GM04503 (cell line): ENCODE results near the gene PDZD2.

Experiments
- DNase-seq: peaks from one replicate; pipeline ENCODE4 v3.0.0-alpha.2; 2012; ENCODE audit warnings: low read depth

The PDZD2 gene

DNA sequence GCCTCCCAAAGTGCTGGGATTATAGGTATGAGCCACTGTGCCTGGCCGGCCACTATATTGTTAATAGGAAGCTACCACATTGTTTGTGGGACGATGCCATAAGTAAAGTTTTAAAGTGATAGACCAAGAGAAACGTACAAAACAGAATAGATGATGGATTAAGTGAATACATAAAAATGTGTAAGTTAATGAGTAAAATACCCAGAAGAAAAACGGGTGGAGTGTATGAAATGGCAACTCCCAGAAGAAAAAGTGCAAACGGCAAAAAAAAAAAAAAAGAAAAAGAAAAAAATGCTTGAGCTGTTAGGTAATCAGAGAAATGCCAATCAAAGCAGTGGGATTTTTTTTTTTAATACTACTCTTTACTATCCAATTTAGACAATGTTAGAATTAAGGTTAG lies 246.0 kb downstream of the PDZD2 start:
- DNase-seq = no peak

GRCh38 chr5:31886206-31886605 lies 247.3 kb downstream of the PDZD2 start:
- no peak for DNase-seq

- DNase-seq = no peak
These were observed 248.6 kb downstream of the PDZD2 start for GRCh38 chr5:31887556-31887955.

DNA sequence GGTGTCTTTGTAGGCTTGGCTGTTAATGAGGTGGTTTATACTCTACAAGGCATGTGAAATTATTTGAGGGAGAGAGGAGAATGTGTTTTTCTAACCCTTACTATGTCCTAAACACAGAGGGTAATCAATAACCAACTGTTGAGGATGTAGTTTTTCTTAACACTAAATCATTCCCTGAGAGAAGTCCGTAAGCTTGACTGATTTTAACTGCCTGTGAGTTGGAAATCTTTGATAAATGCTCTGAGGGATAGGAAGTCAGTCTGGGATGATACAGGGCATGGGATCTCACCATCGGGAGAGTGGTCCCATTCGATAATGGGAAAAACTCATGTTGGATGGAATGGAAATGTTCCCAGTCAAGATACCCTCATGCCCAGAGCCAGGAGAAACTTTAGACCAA lies 249.6 kb downstream of the PDZD2 start:
- no peak for DNase-seq

DNA sequence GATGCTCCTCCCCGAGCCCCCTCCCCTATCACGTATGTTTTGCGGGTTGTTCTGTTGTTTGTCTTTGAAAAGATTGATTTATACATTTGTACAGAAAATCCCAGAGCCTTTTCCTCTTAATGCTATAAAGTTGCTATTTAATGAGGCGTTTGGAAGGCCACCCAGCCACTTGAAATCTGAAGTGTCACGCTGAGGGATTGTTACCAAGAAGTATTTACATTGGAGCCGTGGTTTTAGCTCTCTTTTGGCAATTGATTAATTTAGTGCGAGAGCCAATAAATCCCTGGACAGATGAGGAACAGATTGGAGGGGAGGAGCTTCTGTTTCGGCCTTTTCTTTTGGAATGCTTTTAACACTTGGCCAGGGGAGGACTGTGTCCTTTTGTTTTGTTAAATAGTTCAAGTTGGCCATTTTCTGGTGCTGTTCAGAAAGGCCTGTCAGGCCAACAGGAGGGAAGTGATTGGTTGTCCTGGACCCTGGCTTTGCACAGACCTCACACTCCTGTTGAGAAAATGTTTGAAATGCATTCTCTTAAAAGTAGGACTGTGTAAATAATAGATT lies 250.2 kb downstream of the PDZD2 start:
- DNase-seq = no peak

DNA sequence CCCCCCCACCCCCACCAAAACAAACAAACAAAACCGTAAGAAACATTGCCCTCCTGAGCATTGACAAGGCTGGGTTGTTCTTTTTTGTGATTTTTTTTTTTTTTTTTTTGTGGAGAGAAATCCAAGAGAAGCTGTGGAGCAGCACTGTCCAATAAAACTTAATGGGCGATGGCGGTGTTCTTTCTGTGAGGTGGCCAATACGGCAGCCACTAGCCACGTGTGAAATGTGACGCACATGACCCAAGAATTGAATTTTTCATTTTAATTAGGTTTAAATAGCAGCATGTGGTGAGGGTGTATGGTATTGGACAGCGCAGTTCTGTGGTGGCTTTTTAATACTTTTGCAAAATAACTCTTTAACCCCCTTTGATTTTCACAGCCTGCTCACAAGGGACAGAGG lies 251.1 kb downstream of the PDZD2 start:
- no peak for DNase-seq

GRCh38 chr5:31894141-31894540 lies 255.2 kb downstream of the PDZD2 start:
- DNase-seq = no peak

- no peak for DNase-seq
These were observed 256.4 kb downstream of the PDZD2 start for GRCh38 chr5:31895199-31895820.

GRCh38 chr5:31898036-31898632 lies 259.2 kb downstream of the PDZD2 start:
- no peak for DNase-seq

GRCh38 chr5:31900296-31900865 lies 261.4 kb downstream of the PDZD2 start:
- no peak for DNase-seq

DNA sequence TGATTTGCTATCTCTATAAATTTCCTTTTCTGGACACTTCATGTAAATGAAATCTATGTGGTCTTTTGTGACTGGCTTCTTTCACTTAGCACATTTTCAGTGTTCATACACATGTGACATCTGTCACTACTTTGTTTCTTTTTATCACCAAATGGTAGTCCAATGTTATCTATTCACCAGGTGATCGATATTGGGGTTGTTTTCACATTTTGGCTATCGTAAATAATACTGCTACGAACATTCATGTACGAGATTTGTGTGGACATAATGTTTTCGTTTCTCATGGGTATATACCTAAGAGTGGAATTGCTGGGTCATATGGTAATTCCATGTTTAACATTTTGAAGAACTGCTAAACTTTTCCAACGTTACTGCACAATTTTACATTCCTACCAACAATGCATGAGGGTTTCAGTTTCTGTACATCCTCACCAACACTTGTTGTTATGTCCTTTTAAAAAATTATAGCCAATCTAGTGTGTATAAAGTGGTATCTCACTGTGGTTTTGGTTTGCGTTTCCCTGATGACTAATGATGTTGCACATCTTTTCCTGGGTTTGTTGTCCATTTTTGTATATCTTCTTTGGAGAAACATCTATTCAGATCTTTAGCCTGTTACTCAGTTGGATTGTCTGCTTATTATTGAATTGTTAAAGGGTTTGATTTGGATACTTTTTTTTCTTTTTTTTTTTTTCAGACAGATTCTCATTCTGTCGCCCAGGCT lies 263.0 kb downstream of the PDZD2 start:
- no peak for DNase-seq

DNA sequence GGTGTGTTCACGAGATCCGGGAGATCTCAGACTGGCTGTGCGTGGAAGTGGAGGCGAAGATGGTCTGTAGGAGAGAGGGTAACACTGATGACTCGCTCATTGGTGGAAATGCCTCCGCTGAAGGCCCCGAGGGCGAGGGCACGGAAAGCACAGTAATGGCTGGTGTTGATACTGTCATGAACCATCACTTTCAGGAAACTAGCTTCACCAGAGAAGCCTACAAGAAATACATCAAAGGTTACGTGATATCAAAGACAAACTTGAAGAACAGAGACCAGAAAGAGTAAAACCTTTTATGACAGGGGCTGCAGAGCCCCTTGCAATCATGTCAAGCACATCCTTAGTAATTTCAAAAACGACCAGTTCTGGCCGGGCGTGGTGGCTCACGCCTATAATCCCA lies 269.5 kb downstream of the PDZD2 start:
- DNase-seq = no peak

DNA sequence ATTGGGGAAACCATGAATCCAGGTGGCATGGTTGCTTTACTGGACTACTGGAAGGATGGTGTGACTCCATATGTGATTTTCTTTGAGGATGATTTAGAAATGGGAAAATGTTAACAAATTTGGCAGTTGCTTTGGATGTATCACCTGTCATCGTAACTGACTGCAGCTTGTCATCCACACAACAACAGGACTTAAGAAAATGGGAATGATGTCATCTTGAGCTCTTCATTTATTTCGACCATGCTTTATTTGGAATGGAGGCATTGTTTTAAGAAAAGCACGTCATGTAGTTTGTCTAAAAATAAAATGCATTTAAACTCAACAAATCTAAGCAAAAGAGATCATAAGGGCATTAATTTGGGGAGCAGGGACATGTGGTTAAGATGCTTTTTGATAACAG lies 270.1 kb downstream of the PDZD2 start:
- no peak for DNase-seq

DNA sequence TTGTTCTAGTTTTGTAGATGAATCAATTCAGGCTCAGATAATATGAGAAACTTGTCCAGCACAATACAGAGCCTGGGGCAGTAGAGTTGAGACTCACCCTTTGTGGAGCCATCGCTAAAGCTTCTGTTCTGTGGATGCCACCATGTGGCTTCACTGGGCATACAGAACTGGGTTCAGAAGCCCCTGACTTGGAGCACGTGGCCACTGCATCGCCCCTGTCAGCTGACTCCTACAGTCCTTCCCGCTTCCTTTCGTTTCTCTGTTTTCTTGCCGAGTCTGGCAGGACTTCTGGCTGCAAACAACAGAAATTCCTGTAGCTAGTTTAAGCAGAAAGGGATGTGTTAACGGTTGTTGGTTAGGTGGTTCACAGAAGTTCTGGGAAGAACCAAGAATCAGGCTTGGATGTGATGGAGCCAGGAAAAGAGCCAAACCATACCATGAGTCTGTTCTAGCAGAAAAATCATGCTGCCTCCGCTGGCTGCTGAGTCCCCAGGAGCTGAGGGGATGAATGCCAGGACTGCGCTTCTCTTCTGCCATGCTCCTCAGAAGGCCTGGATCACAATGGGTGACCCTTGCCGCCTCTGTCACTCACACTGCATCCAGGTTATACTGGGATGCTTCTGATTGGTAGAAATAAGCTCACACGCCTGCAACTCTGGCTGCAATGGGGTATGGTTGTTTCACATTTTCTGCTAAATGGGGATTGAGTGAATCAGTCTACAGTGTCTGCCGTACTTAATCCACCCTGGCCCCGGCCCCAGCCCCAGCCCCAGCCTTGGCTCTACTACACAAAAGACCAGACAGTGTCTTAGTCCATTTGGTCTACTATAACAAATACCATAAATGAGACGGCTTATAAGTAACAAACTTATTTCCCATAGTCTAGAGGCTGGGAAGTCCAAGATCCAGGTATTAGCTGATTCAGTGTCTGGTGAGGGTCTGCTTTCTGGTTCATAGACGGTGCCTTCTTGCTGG lies 272.6 kb downstream of the PDZD2 start:
- no peak for DNase-seq

- no peak for DNase-seq
These were observed 274.9 kb downstream of the PDZD2 start for GRCh38 chr5:31913808-31914207.

- no peak for DNase-seq
These were observed 277.4 kb downstream of the PDZD2 start for GRCh38 chr5:31916327-31916726.

GRCh38 chr5:31918739-31919138 lies 279.8 kb downstream of the PDZD2 start:
- no peak for DNase-seq

DNA sequence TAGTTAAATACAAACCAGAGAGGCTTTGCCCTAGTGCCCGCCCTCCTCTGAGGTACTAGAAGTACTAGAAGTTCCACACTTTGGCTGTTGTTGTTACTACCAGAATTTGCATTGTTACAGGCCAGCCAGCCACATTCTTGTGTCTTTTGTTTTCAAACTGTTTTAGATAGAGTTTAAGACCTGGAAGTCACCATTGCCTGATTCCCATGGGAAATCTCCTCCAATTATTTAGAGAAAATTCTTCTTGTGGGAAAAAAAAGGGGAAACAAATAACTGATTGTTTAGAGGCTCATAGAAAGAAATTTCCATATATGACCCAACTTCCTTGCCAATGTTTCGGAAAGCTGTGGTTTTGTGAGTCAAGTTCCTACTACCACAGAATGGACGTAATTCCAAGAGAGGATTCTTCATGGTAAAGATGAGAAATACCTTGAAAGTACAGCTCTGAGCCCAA lies 282.9 kb downstream of the PDZD2 start:
- DNase-seq = peak; percentile 38

DNA sequence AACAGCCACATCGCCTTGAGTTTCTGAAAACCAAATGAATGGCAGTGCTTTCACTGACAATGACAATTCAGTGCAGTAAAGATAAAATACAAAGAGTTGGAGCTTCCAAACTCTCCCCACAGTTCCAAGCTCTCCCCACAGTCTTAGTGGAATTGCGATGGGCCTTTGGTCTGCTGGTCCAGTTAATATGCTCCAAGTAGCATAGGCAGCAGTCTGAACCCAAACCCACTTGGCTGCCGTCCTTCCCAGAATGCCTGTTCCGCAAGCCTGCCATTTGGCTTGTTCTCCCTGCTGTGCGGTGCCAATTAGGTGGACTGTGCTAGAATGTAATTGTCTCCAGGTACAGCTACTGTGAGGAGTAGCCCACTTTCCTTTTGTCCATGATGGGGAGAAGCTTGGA lies 285.1 kb downstream of the PDZD2 start:
- no peak for DNase-seq

GRCh38 chr5:31931874-31932273 lies 292.9 kb downstream of the PDZD2 start:
- DNase-seq = no peak

GRCh38 chr5:31934156-31934555 lies 295.2 kb downstream of the PDZD2 start:
- DNase-seq = no peak
